DLD1 (cell line): ENCODE results near the gene LBH.

Experiments
- in situ Hi-C: cut with HindIII; loops from 2 replicates; pipeline ENCODE4 v1.10.0; 2017; ENCODE audit warnings: low sequenced_read_pairs

LBH gene

DNA sequence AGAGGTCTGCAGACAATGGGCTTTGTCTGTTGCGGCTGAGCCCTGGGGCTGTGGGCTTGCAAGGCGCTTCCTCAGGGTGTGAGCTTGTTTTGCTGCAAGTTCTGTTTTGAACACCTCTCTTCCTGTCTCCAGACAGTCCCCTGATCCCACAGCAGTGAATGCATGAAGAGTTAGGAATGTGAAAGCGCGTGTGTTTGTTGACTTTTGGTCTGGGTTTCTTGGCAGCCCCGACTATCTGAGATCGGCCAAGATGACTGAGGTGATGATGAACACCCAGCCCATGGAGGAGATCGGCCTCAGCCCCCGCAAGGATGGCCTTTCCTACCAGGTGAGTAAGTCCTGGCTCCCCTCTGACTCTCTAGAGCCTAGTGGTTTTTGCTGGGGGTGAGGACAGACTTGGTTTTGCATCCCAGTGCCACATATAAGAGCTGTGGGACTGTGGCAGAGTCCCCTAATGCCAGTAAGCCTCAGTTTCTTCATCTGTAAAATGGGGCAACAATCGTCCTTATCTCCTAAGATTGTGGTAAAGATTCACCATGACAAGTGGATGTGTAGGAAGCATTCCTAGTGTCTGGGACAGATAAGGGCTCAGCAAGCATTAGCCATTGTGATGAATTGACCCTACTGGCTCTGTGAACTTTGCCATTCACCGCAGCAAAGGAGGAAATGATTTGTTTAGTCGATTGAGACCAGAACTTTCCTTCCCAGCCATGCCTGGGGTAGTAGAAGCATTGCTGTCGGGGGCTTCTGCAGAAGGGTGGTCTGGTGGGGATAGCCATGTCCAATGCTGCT is 3.0 kb downstream of the LBH start:
- in situ Hi-C loops = no loop called here

- in situ Hi-C loops = no loop called here
Measured at GRCh38 chr2:30235008-30235655, 3.8 kb downstream of the LBH start.

DNA sequence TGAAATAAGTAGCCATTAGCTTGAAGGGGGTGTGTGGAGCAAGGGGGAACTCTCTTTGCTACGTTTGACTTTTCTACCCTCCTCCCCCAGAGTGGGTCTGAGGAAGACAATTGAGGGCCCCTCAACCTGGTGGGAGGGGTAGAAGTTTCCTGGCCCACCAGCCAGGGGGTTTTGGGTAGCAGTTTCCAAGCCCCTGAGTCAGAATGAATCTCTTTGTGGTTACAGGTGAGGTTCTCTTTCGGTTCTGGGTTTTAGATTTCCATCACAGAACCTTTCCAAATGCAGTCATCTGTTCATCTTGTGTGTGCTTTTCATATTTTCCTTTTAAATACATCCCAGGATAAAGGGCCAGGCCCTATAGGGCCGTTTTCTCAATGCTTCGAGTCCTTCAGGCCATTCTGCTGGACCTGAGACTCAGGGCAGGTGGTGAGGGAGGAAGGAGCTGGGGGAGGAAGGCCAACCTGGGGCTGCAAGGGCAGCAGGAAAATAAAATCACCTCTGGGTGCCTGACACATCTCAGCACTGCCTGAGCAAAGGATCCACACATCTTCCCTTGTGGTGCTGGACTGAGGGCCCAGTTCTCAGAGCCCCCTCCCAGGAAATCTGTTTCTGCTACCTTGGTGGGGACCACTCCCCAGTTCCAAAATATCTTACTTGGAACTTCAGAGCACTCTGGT is 4.7 kb downstream of the LBH start:
- in situ Hi-C loops = no loop called here

DNA sequence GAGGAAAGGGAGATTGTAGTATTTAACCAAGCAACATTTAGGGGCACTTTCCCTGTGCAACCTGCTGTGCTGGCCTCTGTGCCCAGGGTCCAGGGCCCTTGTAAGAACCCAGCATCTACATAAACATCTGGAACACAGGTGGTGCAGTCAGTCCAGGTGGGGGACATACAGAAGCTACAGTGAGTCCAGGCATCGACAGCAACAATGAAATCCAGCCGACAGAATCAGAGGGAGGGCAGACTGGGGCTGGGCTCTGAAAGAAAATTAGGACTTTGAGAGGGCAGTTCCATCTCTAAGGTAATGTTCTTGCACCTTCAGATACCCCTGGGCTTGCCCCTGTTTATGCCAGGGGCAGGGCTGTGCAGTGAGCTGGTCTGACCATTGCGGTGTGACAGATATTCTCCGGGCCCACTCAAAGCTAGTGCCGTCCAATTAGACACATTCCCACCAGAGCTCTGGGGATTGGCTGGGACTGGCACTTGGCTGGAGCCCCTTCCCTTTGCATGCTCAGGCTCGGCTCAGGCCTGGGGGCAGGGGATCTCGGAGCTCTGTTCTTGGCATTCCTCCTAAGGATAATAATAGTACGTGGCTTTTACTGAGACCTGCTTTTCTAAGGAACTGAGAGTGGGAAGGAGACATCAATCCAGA is 5.4 kb downstream of the LBH start:
- in situ Hi-C loops = no loop called here

DNA sequence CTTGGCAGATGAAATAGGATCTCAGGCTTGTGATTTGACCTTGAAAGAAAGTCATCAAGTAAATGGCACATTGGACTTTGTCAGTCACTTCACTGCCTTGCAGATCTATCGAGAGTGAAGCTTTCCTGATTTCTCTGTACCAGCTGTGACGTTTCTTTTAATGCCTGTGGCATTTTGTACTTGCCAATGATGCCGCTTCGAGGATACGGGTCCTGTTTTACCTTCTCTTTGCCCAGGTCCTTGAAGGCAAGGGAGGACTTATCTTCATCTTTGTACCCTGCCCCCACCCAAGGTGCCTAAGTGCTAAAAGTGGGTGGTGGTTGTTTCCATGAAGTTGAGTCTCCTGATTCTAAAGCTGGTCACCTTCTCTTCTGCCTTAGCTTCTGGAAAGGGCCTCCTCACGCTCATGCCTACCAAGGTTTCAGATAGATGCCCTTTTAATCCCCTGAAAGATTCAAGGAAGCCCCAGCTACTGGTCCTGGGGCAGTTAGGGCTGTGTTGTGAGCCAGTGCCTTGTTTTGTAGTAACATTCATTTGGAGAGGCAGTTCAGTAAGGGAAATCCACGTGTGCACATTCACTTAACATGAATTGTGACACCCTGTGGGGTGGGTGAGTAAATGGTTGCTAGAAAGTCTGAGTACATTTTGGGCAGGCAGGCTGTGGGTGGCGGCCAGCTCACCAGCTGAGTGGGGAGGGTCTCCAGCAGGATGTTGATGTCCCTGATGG is 6.1 kb downstream of the LBH start:
- in situ Hi-C loops = no loop called here

DNA sequence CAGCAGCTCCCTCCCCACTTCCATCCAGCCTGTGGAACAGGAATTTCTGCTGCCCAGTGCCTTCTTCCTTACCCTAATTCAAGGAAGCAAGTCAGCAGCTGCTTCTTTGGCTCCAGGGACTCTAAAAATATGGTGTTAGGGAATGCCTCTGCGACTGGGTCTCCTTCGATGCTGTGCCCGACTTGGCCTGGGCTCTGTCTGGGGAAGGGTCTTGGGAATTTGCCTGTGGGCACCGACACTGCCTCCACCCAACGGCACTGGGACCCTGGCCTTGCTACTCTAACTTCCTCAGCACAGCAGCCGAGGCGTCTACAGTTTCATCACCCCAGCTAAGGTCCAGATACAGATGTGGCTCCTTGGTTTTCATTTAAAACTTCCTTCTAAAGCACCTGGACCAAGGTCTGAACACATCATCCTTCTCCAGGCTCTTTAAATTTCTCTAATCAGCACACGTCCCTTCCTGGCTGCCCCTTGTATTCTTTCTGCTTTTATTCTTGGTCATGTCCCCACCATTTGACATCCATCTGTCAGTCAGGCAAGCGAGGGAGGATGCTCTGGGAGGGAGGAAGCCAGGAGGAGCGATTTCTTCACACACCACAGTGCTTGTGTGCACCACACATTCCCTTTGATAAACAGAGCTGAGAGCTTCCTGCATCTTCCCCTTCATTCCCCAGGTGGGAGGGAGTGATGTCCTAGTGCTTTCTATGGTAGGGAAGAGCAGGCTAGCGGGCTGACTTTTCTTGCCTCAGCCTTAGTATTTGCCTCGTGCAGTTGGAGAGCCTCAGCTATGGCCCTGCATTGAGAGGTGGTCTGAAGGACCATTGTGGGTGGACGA is 6.8 kb downstream of the LBH start:
- in situ Hi-C loops = no loop called here

DNA sequence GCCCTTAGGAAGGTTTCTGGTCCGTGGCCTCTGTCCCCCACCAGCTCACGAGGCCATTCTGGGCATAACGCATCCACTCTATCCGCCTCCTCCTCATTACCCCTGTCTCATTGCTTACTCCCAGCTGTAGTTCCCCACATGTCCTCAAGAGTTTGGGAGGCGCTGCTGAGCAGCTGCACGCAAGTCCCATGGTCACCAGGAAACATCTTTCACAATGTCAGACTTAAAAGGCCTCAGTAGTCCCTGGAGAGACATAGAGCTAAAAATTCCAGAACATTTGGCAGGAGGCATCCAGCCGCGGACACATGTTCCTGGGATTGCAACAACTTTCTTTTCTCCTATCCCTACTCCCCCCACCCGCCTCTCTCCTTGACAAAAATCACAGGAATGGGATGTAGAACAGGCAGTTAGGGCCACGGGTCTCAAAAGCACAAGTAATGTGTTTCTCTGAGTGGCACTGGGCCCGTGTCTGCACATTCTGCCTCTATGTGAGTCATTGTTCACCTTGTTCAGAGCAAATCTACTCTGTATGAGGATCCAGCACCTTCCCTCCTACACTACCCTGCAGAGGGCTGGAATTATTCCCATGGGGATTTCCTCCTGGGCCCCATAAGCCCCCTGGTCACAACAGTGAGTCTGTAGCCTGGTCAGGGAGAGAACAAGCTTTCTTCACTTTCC is 8.1 kb downstream of the LBH start:
- in situ Hi-C loops = no loop called here

DNA sequence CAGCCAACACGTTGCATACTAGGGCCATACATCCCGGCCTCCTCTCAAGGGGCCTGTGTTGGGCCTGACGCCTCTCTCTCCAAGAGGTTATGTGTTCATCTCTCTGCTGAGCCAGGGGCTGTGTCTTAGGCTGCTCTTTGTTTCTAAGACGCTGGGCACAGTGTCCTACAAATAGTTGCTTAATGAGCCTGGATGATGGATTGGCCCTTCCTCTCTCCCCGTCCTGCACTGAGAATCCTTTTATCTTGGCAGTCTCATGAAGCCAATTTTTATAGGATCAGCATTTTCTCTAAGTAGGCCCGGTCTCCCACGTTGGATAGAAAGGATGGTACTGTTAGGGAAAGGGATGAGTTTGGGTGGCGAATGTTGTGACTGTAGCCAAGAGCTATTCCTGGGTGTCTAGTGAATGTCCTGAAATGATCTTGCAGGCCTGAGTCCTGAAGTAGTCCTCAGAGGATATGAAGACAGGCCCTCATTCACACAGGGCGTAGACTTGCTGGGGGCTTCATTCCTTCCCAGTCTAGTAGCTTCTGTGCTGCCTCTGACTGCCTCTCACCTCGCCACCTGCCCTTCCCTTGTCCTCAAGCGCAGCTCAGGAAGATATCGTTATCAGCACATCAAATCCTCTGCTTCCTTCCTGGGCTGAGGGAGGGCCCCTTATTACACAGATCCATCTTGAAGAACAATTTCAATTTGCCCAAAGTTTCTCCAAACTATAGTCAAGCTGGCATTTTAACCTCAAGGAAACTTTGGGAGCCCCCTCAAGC is 8.8 kb downstream of the LBH start:
- in situ Hi-C loops = no loop called here

GRCh38 chr2:30243231-30243630 is 11.9 kb downstream of the LBH start:
- in situ Hi-C loops = no loop called here

GRCh38 chr2:30245364-30245763 is 14.0 kb downstream of the LBH start:
- in situ Hi-C loops = no loop called here

- in situ Hi-C loops = no loop called here
Measured at GRCh38 chr2:30248791-30249190, 17.5 kb downstream of the LBH start.

- in situ Hi-C loops = no loop called here
Measured at GRCh38 chr2:30249354-30249753, 18.0 kb downstream of the LBH start.

GRCh38 chr2:30250421-30250820 is 19.1 kb downstream of the LBH start:
- in situ Hi-C loops = no loop called here

DNA sequence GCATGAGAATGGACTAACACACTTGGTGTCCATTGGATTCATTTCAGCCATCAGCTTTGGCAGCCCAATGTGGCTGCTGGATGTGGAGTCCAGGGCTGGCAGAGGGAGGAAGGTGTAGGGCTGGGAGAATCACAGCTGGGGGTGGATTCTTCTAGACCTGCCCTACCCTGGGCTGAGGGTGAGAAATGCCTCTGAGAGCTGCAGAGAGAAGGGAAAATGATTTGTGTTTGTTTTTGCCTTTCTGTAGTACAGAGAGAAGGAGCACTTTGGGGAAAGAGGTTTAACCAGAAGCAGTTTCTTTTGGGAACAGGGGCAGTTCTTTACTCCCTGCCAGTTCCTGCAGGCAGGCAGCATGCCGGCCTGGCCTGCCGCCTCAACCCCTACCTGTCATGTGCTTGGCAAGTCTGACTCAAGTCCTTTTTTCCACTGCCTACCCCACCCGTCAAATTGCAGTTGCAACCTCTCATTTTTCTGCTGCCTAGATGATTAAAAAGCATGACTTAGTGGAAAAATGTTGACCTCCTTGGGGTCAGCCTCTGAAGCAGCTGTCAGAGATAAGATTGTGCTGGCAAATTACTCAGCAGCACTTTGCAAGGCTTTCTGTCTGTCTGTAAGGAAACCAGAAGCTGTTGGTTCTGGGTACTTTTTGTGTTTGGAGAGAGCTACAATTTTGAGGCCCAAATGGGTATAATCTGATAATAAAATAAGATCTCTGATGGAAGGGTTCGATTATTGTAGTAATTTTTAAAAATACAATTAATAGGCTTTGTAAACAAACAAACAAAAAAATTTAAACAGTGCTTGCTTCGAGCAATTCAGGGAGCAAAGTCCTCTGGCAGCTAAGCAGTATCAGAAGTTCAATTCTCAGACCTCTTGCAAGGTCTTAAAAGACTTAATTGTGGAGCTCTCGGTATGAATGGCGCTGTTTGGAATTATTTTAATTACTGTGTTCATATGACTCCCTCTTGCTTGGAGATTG is 21.7 kb downstream of the LBH start:
- in situ Hi-C loops = no loop called here

GRCh38 chr2:30253873-30254684 is 22.7 kb downstream of the LBH start:
- in situ Hi-C loops = no loop called here

DNA sequence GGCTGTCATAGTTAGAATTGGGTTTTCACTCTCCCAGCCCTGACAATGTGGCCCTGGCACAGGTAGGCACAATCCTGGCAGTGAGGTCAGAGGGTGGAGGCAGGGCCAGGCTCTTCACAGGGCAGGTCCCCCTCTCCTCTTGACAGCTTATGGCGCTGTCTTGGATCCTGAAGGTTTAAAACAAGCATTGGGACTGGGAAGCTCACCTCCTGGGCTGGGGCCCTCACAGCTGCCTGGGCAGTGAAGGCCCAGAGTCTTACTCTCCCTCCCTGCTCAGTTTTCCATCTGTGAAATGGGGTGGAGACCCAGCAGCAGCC is 23.3 kb downstream of the LBH start:
- in situ Hi-C loops = no loop called here

GRCh38 chr2:30255026-30255425 is 23.7 kb downstream of the LBH start:
- in situ Hi-C loops = no loop called here
